GM21619 (cell line): ENCODE measurements around the gene LPAR4.
"Not testable (repeated sequence)": the region's sequence is repeated elsewhere in the genome, so short reads cannot be mapped to it uniquely, and the experiment has no call there.

Source experiments
- ATAC-seq: cut with Tn5 transposase; IDR thresholded peaks from one replicate; pipeline ENCODE4 v1.9.1; 2021; ENCODE audit not compliant: unreplicated experiment

The LPAR4 gene, protein sequence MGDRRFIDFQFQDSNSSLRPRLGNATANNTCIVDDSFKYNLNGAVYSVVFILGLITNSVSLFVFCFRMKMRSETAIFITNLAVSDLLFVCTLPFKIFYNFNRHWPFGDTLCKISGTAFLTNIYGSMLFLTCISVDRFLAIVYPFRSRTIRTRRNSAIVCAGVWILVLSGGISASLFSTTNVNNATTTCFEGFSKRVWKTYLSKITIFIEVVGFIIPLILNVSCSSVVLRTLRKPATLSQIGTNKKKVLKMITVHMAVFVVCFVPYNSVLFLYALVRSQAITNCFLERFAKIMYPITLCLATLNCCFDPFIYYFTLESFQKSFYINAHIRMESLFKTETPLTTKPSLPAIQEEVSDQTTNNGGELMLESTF

DNA sequence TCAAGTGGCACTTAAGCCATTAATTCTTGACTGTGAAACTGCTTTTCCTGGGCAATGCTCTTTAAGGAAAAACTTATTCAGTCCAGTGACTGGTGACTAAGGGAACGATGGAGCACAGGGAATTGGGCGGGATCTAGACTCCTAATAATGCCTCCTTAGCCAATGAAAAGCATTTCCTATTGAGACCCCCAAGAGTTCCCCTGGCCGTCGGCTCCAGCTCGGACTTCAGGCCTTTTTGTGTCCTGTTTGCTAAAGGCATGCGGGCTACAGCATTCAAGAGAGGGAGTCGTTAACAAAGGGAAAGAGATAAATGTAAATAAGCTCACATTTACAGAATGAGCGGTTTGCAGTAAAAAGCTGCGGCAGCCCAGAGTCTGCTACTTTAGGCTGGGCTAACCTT, at the start of gene LPAR4:
Gene LPAR4, plus strand, starts transcription at position 232 of the 400 bp plus-strand sequence. CDS start 7,150 bp downstream, outside the sequence.
- ATAC-seq, result no peak

DNA sequence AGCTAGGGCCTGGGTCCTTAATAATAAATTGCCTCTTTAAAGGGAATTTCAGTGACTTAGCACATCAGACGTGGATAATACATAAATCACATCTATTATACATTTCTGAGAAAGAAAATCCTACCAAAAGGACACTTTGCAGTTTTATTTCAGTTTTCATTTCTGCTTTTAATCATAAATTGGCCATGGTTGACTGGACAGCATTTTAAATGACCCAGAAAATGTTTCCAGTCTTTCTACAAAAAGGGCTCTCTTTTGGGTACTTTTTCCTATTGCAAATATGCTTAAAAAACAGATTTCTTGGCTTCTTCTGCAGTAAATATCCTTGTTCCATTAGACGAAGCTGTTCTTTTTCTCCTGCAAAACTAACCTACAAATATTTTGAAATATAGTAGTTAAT, 41.4 kb upstream of the LPAR4 start:
- no peak for ATAC-seq

DNA sequence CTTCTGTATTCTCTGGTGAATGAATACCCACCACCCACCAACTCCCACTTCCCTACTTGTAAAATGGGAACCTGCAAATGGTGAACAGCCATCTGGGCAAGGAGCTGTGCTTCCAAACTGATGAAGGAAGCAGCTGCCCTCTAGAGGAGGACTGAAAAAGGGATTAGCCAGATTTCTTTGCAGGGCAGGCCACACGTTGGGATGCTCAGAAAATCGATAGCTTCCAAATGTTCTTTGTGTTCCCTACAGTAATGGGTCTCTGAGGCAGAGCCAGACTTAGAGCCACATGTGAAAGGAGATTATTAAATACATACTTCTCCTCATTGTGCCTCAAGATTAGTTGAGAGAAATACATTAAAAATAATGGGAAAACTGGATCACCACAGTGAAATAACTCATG, 39.3 kb upstream of the LPAR4 start:
- no peak for ATAC-seq

DNA sequence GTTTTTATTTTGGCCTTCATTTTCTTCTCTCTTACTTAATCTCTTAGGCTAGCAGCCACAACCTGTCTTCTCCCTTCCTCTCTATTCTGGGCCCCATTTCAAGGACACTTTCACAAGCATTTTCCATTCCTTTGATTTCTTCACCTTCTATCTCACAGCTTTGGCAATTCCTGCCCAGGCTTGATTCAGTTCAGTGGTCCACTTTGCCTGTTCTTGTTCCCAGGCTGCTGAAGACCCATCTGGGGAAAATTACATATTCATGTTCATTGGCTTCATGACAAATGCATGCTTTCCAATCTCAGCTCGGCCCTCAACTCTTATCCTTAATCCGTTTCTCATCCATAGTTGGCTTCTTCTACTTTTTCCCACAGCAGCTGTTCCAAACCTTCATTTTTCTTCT, 38.7 kb upstream of the LPAR4 start:
- ATAC-seq, result no peak

DNA sequence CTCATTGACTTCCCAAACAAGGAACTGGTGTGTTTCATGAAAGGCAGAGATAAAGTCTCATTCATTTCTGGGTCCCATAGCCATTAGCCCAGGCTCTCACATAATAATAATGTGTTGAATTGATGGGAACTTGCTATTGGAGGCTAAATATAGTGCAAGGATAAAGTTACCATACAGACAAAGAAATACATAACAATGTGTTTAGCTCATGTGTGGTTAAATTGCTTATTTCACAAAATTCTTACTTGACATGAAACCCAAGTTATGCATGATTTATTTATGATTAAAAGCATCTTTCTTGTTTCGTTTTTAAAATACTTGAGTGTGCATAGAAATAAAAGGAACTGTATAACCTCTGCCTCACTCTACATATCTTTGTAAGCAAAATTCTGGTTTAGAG, 37.3 kb upstream of the LPAR4 start:
- no peak for ATAC-seq

DNA sequence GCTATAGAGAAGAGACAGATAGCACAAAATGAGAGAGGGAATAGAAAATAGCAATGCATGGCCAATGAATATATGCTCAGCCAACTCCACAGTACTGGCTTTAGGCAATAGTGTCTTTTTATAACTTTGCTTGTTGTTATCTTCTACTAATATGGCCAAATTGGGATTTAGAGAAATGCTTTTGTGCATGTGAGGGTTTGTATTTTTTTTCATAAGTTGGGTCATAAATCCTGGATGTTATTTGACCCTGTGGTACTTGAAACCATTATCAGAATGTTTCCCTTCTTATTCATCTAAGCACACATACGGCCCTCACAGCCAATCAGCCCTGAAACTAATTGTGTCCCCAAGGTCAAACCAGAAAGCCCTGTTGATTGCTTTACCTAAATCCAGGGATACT, 35.2 kb upstream of the LPAR4 start:
- no peak for ATAC-seq

DNA sequence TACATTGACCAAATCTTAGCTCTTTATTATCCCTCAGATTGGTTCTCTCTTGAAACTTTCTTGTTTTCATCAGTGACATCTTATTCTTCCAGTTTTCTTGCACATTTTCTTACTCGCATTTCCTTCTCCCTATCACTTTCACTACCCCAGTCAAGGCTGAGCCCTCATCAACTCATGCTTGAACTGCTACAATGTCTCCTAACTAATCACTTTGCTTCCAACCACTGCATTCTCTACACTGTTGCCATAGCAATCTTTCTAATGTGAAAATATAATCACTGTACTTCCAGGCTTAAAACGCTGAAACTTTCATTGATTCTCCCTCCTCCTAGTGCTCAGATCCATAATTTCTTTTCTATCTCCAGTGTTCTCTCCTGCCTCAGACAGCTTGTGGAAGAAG, 22.2 kb upstream of the LPAR4 start:
- ATAC-seq, result no peak

DNA sequence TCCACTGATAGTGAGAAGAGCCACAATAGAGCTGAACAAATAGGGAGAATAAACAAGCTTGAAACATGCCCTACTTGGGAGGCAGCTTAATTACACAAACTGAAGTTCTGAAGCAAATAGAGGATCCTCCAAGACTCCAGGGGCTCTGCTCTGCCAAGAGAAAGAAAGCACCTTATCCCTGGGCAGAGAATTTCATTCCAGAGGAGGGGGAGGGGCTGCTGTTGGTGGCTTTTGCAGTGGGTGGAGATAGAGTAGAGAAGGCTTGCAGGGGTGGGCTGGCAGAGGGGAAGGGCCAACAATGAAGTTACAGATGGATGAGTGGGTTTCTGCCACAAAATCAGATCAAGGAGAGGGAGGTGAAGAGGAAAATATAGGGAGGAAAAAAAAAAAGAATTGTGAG, 1.0 kb upstream of the LPAR4 start:
- no peak for ATAC-seq

DNA sequence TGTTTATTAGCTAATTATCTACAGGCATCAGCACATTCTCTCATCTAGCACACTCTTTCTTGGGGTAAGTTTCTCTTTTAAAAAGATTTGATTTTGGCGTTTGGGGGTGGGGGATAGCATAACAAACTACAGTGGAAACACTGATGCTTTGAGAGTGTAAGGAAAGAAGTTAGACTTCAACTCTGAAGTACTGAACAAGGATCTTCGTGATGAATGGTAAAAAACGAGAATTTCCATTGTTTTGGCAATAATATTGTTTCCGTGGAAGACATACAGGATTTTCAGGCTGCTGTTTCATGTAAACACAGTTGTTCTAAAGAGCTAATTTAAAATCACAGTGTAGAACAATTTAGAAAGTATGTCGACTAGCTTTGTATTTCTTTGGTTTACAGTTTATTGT, 451 bp downstream of the LPAR4 start:
- no peak for ATAC-seq

DNA sequence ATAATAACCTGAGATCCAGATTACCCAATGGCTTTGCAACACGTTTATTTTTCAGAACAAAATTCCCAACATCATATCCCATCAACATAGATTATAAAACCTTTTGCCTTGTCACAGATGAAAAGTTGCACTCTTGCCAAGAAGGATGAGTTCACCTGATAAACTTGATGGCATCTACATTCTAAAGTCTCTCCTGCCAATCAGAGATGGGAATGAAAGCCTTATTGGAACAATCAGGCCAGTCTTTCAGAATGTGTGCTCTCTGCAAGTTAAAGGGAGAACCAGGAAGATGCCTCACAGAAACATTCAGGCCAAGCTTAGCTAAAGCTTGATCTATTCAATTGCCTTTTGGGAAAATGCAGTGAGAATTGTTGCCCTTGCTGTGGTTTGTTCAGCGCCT, 1.3 kb downstream of the LPAR4 start:
- ATAC-seq, result no peak

DNA sequence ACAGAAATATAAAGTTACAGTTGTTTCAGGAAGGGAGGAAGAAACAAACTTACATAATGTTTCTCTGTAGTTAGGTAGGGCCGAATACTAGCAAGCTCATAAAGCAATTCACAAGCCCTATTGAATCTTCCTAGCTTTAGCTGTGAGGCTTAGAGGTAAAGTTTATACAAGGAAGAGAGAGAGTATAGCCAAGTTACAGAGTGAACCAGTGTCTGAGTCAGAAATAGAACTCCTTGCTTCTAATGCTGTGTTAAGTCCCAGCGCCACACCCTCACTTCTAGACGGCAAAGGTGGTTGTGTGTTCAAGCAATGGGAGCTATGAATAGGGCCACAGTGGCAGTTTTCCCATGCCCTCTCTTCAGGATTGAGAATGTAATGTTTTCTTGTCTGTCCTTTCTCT, 6.1 kb downstream of the LPAR4 start:
- ATAC-seq, result no peak

DNA sequence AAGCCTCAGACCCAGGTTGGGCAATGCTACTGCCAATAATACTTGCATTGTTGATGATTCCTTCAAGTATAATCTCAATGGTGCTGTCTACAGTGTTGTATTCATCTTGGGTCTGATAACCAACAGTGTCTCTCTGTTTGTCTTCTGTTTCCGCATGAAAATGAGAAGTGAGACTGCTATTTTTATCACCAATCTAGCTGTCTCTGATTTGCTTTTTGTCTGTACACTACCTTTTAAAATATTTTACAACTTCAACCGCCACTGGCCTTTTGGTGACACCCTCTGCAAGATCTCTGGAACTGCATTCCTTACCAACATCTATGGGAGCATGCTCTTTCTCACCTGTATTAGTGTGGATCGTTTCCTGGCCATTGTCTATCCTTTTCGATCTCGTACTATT, 7.4 kb downstream of the LPAR4 start:
- ATAC-seq, result peak; percentile 97

DNA sequence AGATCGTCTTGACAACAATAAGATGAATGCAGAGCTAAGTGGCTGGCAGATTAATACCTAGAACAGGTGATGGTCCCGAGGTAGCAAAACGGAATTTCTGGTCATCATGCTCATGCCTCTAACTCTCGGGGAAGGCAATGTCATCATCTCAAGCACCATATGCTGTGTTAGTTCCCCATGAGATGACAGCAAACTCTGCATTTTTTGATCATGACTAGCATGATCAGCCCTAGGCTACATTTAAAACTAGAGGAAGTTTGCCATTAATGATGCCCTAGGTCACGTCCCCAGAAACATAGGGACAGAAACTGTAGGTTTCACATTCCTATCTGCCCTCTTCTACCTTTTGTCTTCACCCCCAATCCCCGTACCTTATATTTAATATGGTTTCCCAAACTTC, 11.6 kb downstream of the LPAR4 start:
- ATAC-seq, result no peak

DNA sequence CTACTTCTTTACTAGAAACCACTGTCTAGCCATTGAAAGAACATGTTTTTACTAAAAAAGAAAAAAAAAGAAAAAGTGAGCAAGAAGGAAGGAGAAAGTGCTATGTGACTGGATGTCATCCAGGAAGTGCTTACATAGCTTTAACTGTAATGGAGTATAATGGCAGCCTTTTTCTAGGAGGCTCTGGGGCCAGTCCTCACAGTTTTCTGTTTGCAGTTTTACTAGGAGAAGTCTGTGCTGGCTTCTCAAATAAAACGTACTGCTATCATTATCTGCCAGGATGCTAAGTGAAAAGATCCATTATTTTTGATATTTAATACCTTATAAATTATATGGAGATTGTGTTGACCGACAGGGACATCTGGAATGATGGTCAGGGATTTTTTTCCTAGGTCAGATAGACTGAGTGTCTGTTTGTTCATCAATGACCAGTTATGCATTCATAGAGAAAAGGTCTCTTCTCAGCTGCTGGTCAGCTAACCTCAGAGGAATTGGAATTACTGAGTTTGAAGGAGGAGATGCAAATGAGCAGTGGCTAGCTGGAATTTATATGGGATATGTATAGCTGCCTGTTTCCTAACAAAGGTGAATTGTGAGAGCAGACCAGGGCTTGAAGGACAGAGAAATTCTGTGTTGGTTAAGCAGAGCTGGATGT, 21.7 kb downstream of the LPAR4 start:
- no peak for ATAC-seq

DNA sequence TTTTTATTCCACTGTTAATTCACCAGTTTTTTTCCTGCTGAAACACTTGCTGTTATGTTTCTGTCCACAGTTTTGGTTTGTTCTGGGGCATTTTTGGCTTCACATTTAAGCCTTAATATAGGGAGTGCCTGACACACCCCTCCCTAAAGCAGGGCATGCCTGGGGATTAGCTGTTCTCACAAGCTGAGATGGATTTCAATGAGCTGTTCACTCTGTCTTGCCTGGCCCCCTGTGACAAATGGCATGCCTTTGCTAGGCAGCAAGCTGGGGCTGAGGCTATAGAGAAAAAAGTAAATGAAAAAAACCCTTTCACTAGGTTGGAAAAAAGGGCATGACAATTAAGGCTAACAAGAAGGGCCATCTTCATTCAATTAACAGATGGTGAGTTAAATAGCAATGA, 22.4 kb downstream of the LPAR4 start:
- ATAC-seq, result no peak

DNA sequence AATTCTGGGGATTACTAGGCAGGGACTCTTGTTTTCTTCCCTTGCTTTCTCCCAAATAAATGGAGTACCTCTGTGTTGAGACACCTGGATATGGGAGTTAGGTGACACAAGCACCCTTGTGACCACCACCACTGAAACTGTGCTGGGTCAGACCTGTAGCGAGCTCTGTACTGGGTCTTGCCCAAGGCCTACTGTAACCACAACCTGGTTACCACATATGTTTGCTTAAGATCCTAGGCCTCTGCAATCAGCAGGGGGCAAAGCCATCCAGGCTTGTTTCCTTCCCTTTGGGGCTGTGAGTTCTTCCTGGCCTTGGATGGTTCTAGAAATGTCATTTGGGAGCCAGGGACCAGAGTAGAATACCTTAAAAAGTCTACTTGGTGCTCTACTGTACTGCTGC, 49.4 kb downstream of the LPAR4 start:
- no peak for ATAC-seq

DNA sequence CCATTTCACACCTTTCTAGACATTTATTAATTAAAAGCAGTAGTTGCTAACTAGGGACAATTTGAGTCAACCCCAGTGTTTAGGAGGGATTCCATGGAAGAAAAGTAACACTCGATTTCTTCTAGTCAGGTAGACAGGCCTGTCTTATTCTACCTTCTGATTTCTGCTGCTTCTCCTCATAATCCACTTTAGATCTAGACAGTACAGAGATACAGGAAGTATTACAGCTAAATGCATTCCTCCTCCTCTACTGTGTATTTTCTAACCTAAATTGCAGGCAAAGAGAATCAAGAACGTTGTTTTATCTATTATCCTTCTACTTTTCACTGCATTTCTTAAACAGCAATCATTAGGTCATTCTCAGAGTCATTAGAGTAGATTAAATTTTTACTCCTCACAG, 52.6 kb downstream of the LPAR4 start:
- ATAC-seq, result no peak

DNA sequence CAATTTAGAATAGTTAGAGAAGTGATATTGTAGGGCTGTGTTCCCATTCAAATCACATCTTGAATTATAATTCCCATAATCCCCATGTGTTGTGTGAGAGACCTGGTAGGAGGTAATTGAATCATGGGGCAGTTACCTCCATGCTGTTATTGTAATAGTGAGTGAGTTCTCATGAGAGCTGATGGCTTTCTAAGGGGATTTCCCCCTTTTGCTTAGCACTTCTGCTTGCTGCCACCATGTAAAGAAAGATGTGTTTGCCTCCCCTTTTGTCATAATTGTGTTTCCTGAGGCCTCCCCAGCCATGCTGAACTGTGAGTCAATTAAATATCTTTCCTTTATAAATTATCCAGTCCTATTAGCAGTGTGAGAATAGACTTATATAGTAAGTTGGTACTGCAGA, 53.2 kb downstream of the LPAR4 start:
- no peak for ATAC-seq

DNA sequence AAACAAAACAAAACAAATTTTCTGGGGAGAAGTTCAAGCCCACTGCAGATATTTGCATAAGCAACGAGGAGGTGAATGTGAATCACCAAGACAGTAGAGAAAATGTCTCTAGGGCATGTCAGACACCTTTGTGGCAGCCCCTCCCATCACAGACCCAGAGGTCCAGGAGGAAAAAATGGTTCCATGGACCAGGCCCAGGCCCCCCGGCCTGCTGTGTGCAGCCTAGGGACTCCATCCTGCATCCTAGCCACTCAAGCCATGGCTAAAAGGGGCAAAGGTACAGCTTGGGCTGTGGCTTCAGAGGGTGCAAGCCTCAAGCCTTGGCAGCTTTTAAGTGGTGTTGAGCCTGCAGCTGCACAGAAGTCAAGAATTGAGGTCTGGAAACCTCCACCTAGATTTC, 54.0 kb downstream of the LPAR4 start:
- no peak for ATAC-seq

DNA sequence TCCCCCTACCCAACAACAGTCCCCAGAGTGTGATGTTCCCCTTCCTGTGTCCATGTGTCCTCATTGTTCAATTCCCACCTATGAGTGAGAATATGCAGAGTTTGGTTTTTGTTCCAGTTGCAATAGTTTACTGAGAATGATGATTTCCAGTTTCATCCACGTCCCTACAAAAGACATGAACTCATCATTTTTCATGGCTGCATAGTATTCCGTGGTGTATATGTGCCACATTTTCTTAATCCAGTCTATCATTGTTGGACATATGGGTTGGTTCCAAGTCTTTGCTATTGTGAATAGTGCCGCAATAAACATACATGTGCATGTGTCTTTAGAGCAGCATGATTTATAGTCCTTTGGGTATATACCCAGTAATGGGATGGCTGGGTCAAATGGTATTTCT, 55.0 kb downstream of the LPAR4 start:
- ATAC-seq, result not testable (repeated sequence)
